ENCODE data around the gene ELFN2.
A peak's percentile ranks its signal among the peaks of the same experiment; 100 is the strongest.

ELFN2 gene

DNA sequence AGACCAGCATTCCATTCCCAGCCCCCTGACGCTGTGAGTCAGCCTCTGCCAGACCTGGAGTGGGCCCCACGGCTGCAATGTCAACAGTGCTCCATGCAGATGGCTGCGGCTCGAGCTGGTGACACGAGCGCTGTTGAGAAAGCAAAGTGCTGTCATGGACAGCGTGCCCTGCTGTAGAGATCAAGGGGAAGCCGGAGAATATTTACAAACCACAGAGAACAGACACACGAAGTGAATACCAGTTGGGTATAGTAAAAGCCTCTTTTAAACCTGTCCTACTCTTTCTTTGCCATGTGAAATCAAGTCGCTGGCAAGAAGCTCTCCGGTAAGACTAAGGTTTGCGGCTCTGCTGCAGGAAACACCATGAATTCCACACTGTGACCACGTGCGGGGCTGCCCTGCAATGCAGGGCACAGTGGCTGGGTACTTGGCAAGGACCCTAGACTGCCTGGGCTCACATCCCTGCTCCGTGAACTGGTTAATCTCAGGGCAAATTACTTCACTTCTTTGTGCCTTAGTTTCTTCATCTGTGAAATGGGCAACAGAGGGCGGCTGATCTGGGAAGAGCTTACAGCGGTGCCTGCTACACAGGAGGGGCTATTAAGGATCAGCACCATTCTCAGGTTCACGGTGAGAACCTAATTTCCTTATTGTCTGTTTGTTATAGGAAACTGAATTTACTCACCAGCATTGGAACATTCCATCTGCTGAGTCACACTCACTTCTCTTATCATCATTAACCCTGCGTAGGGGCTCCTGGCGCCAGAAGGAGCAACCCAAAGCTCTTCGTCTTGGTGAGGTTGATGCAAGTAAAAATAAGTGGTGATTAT is 27.8 kb upstream of the ELFN2 start:
- DNase-seq (ENCODE audit: low spot score) = no peak

DNA sequence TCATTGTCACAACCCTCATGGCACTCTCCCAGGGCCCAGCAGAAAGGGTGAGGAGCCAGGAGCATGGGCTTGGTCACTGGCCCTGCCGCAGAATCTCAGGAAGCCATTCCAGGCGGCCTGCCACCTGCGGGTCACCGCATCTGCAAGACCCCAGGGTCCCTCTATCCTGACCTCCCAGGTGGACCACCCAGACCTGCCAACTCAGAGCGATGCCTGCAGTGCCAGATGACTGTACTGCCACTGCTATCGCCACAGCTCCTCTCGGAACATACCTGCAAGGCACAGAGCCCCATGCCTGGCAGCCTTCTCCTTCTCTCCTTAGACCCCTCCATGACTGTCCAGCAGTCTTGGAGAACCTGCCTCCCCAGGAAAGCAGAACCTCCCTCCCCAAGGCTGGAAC is 26.4 kb upstream of the ELFN2 start:
- DNase-seq (ENCODE audit: low spot score) = no peak

DNA sequence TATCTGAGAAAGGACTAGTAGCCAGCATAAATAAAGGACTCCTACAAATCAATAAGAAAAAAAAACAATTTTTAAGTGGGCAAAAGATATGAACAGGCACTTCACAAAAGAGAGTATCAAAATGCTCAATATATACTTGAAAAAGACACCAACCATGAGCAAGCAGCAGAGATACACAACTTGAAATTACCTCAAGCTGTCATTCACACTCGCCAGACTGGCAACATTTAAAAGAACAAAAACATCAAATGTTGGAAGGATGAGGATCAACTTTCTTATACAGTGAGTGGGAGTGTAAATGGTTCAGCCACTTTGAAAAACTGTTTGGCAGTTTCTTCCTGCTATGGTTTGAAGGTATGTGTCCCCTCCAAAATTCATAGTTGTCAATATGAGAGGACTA is 23.9 kb upstream of the ELFN2 start:
- no peak for DNase-seq (ENCODE audit: low spot score)

DNA sequence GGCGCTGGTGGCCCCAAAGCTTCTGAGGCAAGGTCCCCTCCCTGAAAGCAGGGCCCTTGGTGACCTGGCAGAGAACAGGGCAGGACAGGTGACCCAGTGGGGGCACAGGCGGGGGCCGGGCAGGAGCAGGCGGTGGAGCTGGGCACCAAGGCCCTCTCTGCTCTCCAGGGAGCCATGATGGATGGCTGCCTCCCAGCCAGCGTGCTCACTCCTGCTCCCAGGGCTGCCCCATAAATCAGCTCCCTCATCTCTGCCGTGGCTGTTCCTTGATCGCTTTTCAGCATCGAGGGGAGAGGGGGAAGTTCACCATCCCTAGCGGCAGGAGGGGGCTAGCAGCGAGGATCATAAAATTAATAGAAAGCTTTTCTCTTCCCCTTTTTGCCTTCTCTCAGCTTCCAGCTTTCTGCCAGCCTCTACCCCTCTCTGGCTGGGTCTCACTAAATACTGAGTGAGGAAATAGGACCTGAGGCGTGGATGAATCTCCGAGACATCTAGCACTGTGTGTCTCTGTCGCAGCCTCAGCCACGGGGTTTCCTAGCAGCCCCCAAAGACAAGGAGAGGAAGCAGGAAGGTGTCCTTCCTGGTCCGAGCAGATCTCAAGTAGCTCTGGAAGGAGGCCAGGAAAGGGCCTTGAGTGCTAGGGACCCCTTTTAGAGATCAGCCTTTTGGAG is 22.2 kb upstream of the ELFN2 start:
- no peak for DNase-seq (ENCODE audit: low spot score)

DNA sequence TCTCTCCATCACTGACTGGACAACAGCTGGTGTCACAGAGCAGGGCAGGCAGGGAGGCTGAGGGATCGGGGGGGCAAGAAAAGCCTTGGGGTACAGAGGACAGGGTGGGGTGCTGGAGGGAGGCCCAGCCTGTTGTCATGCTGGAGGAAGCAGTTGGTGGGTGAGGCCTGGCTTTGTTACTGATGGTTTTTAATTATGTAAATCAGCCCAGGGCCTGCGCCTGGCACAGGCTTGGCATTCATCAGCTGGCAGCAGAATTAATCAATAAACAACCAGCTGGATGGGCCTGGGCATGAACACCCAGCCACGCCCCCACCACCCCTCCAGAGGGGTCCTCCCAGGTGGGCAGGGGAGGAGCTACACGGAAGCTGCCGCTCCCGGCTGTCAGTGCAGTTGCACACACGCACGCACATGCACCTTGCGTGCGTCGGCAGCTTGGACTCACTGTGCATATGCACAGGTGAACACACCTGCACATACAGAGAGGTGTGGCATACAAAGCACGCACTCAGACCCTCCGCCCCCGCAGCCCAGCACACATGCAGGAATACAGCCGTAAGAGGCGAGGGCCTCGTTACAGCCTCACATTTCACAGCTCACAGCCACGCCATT is 21.3 kb upstream of the ELFN2 start:
- no peak for DNase-seq (ENCODE audit: low spot score)

DNA sequence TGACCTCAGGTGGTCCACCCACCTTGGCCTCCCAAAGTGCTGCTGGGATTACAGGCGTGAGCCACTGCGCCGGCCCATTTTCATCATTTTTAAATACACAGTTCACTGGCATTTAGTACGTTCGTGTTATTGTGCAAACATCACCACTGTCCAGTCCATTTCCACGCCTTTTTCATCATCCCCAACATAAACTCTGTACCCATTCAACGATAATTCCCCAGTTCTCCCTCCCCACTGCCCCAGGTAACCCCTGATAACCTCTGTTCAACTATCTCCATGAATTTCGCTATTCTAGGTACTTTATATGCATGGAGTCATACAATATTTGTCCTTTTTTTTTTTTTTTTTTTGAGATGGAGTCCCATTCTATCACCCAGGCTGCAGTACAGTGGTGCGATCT is 18.2 kb upstream of the ELFN2 start:
- DNase-seq (ENCODE audit: low spot score) = no peak

DNA sequence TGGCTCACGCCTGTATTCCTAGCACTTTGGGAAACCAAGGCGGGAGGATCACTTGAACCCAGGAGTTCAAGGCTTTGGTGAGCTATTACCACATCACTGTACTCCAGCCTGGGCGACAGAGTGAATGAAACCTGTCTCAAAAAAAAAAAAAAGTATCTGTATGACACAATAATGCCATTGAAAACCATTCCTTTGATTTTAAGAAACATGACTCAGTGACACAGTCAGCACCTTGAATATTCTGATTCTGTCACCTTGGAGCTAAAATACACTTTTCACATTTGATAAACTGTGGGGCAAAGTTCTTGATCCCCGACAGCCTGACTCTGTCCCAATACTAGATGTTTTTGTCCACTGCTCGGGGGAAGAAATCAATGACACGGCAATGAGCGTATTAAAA is 16.7 kb upstream of the ELFN2 start:
- no peak for DNase-seq (ENCODE audit: low spot score)

DNA sequence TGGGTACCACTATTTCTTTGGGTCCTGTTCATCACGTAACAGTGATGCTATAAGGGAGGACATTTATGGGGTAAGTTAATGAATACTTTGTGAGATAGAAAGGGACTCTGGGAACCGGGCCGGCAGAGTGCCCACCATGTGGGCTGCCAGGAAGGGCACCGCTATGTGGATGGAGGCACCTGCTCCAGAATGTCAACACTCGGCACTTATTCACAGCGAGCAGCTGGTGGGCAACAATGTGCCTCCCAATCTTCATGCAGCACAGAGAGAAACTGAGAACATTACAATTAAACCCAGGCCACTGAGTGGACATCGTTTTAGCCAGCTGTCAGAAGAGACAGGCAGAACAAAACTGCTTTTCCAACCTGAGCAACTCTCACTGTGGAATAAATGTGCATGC is 15.8 kb upstream of the ELFN2 start:
- no peak for DNase-seq (ENCODE audit: low spot score)

DNA sequence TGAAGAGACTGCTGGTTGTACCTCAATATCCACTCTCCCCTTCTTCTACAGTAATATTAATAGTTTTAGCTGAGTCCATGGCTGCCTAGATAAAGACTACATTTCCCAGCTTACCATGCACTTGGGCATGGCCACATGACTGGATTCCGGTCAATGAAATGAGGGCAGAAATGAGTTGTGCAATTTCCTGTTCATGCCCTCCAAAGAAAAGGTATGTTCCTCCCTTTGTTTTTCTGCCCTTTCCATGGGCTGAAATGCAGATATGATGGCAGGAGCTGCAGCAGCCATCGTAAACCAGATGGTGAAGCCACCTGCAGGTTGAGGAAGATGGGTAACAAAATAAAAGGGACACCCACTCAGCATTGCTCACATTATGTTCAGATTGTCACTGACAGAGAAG is 15.3 kb upstream of the ELFN2 start:
- no peak for DNase-seq (ENCODE audit: low spot score)

DNA sequence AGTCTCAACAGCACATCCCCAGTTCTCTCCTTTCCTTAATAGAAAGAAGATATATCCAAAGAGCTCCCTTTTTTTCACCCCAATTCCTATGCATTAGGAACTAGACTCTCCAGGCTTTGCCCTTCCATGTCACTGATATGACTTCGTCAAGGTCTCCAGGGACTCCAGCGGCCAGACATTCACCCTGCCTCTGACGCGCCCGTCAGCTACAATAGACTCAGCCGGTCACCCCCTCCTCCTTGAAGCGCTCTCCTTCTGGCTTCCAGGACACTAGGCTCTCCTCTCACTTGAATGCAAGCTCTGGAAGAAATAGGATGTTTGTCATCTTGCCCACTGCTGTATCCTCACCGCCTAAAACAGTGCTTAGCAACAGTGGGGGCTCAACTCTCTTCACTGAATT is 14.9 kb upstream of the ELFN2 start:
- DNase-seq (ENCODE audit: low spot score) = no peak

DNA sequence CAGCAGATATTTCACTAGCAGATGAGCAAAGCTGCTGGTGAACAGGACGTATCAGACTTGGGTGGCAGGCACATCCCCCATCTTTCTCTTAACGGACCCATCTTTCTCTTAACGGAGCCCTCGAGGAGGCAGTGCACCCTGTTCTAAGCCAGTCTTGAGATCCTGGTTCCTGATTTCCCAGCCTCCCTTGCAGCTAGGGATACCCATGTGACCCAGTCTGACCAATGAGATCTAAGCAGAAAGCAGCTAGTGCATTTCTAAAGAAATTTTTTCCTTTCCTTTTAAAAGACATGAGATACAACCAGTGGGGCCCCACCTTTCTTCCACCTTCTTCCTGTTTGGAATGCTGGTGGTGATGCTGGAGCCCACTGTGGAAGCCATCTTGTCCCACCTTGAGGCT is 13.6 kb upstream of the ELFN2 start:
- no peak for DNase-seq (ENCODE audit: low spot score)

DNA sequence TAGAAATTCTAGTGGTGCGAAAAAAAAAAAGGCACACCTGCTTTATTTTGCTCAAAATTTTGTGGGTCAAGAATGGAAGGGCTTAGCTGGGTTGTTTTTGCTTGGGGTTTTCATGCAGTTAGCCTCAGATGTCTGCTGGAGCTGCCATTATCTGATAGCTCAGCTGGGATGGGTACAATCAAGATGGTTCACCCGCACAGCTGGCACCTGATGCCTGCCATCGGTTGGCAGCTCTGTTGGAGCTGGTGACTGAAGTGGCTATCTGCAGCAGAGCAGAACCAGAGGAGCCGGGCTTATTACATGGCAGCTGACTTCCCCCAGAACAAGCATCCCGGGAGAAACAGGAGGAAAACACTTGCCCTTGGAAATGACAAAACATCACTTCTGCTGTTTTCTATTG is 12.1 kb upstream of the ELFN2 start:
- DNase-seq (ENCODE audit: low spot score) = no peak

DNA sequence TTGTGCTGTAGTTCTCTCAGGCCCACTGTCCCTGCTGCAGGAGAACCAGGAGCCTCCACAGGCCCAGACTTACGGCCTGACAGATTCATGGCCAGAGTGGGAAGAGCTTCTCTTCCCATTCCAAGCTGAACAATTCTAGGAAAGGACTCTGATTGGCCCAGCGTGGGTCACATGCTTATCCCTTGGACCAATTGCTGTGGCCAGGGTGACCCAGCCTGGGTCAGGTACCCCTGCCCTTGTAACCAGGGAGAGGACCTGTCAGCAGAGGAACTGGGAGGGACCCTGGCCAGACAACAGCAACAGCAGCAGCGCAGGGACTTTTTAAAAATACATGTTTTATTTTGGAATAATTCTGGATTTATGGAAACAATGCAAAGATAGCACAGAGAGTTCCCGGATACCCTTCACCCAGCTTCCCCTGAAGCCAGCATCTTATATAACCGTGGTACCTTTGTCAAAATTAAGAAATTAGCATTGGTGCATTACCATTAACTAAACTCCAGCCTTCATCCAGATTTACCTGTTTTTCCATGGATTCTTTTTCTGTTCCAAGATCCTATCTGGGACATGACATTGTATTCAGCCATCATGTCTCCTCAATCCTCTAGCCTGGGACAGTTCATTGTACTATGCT is 8.8 kb upstream of the ELFN2 start:
- DNase-seq (ENCODE audit: low spot score) = no peak

DNA sequence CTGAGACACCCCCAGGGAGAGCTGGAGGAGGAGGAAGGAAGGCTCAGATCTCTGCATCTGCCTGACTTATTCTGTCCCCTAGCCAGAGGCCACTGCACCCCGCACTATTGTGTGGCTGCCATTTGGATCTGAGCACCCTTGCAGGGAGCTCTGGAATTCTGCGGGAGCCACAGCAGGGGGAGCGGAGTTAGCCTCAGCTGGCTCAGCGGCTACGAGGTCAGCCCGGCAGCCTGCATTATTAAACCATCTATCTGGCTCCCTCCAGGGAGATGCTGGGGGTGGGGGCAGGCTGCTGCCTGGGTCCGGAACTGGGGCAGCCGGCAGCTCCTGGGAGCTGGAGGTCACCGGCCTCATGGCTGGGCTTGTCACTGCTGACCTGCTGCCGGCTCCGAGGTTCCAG is 6.5 kb upstream of the ELFN2 start:
- DNase-seq (ENCODE audit: low spot score) = no peak

DNA sequence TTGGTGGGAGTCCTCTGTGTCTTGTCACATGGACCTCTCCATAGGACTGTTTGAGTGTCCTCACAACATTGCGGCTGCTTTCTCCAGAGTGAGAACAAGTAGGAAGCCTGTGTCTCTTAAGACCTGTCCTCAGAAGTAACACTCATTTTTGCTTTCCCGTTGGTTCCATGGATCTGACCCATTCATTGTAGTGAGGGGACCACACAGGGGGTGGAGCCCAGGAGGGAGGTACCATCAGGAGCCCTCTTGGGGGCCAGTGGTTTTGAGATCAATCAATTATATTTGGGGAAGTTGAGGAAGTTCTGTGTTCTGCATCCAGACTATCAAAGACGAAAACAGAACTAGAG is 5.4 kb upstream of the ELFN2 start:
- no peak for DNase-seq (ENCODE audit: low spot score)

DNA sequence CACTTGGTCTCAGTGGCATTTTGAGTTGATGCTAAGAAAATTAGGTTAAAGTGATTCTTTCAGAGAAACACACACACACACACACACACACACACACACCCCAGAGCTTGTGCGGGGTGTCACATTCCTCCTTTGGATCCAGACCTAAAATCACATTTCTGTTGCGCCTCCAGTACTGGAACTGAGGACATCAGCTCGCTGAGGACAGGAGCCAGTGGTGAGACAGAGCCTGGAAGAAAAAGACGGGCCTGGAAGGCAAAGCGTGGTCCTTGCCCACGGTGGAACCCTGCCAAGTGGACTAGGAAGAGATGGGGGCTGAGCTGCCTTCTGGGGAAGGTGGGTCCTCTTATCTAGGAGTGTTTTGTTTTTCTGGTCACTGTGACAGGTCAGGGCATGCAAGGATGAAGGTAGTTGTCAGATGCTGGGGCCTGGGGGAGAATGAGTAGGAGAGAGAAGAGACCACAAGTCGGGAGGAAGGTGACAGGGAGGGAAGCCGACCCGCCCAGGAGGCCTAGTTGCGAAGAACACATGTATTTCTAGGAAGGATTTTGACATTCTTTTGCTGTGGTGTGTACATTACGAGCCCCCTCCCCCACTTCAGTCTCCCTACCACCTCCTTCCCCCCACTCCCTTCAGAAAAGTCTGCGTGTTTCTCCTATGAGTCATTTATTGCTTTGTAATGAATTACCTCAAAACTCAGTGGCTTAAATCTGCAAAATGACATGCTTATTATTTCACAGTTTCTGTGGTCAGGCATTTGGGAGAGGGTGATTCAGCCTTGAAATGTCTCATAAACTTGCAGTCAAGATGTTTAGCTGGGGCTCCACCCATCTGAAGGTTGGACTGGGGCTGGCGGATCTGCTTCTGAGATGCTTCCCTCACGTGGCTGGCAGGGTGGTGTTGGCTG is 4.8 kb upstream of the ELFN2 start:
- peak; percentile 38 for DNase-seq (ENCODE audit: low spot score)

DNA sequence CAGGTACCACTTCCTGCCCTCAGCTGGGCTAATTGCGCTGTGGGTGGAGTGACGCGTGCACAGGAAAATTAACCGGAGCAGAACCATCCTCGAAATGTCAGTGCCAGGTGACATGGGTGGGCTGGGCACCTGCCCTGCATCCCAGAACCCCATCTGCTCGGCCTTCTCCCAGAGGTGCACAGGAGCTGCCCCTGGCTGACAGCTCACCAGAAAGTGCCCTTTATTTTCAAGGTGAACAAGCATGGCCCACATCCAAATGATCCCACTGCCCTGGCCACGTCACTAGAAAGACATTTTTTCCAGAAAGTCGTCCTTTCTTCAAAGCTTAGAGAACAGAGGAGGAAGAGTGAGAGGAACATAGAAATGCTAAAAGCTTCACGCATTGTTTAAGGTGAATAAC is 4.1 kb upstream of the ELFN2 start:
- no peak for DNase-seq (ENCODE audit: low spot score)

DNA sequence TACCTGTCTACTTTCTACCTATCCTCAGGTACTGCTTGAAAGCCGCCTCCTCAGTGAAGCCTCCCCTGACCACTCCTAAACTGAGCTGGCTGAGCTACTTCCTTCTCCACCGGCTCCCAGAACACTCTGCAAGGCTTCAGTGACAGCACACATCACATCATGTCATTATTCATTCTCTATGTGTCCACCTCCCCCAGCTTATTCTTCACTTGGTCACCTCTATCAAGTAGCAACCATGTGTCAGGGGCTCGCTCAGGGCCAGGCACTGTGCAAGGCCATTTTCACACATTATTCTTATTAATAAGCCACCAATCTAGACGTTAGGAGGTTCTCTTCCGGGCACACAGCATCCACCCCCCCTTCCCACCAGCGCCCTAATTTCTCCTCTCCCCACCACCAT is 3.7 kb upstream of the ELFN2 start:
- no peak for DNase-seq (ENCODE audit: low spot score)

DNA sequence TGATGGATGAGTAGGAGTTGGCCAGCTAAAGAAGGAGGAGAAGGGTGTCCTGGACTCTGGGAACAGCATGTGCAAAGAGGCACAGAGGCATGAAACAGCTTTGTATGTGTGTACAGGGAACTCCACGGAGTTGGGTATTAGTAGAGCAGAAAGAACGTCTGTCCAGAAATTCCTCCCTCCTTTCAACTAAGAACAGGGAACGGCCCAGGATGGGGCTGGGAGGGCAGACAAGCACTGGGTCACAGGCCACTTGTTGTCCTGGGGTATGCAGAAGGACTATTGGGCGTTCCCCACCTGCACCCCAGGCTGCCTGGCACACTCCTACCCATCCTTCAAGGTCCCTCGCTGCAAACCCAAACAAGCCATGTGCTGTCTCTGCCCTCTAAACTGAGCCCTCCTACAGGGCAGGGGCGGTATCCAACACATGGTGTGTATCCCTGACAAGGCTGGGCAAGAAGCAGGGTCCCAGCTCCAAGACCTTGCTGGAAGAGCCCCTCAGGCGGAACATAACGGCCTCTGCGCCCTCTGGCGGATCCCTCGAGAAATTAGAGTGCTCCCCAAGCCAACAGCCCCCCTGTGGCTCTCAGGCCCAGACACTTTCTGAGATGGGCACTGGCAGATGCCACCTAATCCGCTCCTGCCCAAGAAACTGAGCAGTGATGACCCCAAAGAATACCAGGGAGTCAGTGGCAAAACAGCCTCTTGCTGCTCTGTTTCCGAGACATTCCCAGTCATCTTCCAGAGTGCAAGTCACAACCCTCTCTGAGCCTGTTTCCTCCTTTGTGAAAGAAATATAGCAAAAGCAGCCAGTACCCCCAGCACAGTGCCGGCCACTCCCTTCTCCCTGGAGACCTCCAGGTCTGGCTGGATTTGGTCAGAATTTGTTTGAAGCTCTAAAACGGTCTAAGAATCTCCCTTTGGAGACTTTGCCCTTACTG is 1.6 kb upstream of the ELFN2 start:
- peak; percentile 64 for DNase-seq (ENCODE audit: low spot score)

DNA sequence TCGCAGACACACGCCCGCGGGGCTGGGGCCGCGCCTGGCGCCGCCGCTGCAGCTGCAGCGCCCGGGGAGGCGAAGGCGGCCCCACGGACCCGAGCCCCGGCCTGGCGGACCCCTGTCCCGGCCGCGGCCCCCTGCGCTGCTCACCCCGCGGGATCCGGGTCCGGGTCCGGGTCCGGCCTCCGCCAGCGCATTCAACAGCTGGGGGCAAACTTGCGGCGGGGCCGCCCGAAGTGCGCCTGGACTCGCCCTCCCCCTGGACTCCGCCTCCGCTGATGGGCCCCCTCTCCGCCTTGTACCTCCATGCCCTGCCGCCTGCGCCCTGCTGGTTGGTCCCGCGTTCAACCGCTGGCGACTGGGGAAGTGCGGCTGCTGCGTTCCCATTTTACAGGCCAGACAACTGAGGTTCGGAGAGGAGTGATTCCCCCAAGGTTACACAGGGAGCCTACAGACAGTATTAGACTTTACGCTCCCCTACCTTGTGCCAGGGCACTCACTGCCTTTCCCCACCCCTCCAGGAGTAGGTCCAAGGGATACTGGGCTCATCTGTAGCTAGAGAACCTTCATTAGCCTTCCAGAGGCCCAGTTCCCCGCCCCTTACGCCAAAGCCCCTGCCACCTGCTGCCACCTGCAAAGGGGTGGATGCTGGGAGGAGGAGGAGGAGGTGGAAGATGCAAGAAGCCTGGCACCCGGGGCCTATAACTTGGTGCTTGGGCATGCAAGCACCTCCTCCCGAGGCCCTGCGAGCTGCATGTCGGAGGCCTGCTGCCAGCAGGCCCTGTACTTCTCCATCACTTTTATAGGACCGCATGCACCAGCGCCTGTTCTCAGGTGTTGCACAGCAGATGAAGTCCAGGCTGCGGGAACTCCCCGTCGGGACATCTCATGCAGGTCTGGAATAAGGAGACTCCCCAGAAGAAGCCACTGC is 694 bp upstream of the ELFN2 start:
- no peak for DNase-seq (ENCODE audit: low spot score)

All from CD4-positive, alpha-beta T cell treated with Interleukin-2 at 100 ng/mL for 4 hours (primary cell).